GM19397 (cell line): ENCODE data around the gene NAP1L4.
"Not testable (repeated sequence)": the region's sequence is repeated elsewhere in the genome, so short reads cannot be mapped to it uniquely, and the experiment has no call there.

Source experiments
- ATAC-seq: cut with Tn5 transposase; IDR thresholded peaks from one replicate; pipeline ENCODE4 v1.9.1; 2021; ENCODE audit warnings: mild to moderate bottlenecking, moderate library complexity; ENCODE audit not compliant: unreplicated experiment

NAP1L4 gene

DNA sequence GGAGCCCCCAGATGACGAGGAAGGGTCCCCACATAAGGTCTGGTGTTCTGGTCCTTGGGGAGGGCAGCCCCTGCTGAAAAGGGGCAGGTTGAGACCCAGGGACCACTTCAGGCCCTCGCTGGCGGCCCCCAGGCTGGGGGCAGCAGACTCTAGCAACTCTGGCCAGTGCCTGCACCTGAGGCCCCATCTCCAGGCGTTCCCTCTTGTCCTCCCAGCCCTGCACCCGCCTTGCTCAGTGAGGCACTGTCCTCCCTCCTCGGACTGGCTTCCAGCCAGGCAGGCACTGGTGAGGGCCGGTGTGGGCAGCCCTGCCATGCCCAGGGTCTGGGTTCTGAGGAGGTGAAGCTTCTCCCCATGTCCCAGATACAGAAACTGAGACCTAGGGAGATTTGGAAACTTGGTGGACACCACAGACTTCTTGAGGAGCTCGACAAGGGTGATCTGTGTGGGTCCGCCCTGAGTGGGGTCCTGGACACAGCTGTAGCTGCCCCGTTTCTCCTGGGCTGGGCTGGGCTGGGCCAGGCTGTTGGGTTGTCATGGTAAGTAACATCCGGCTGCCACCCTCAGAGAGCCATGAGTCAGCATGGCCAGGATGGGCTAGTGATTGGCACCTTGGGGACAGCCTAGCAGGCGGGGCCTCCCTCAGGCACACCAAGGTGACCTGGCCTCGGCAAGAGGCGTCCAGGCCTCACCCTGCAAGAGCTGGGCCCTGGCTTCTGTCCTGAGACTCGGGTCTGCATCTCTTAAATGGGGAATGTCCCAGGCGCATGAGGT, 51.8 kb downstream of the NAP1L4 start:
- ATAC-seq = no peak

DNA sequence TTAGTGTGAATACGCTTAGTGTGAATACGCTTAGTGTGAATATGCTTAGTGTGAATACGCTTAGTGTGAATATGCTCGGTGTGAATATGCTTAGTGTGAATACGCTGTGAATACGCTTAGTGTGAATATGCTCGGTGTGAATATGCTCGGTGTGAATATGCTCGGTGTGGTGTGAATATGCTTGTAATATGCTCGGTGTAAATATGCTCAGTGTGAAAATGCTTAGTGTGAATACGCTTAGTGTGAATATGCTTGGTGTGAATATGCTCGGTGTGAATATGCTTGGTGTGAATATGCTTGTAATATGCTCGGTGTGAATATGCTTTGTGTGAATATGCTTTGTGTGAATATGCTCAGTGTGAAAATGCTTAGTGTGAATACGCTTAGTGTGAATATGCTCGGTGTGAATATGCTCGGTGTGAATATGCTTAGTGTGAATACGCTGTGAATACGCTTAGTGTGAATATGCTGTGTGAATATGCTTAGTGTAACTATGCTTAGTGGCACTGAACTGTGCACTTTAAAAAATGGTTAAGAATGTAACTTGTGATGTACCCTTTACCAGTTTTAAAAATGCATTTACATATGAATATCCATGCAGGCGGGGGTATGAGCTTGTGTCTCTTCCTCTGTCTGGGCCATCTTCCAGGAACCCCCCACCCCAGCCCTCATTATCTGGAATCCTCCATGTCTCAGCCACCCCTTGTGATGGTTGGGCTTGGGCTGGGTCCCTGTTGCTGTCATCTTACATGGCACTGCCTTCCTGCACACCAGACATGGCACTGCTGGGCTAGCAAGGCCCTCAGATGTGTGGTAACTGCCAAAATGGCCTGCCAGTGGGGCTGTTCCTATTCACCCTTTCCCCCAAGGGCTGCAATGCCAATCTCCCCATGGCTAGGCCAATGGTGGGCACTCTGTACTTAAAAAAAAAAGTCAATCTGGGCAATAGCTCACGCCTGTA, 53.4 kb downstream of the NAP1L4 start:
- not testable (repeated sequence) for ATAC-seq

DNA sequence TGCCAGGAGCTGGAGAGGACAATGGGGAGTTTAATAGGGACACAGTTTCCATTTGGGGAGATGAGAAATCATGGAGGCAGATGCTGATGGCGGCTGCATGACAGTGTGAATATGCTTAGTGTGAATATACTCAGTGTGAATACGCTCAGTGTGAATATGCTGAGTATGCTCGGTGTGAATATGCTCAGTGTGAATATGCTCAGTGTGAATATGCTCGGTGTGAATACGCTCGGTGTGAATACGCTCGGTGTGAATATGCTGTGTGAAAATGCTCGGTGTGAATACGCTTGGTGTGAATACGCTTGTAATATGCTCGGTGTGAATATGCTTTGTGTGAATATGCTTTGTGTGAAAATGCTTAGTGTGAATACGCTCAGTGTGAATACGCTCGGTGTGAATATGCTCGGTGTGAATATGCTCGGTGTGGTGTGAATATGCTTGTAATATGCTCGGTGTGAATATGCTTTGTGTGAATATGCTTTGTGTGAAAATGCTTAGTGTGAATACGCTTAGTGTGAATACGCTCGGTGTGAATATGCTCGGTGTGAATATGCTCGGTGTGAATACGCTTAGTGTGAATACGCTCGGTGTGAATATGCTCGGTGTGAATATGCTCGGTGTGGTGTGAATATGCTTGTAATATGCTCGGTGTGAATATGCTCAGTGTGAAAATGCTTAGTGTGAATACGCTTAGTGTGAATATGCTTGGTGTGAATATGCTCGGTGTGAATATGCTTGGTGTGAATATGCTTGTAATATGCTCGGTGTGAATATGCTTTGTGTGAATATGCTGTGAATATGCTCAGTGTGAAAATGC, 54.3 kb downstream of the NAP1L4 start:
- not testable (repeated sequence) for ATAC-seq

DNA sequence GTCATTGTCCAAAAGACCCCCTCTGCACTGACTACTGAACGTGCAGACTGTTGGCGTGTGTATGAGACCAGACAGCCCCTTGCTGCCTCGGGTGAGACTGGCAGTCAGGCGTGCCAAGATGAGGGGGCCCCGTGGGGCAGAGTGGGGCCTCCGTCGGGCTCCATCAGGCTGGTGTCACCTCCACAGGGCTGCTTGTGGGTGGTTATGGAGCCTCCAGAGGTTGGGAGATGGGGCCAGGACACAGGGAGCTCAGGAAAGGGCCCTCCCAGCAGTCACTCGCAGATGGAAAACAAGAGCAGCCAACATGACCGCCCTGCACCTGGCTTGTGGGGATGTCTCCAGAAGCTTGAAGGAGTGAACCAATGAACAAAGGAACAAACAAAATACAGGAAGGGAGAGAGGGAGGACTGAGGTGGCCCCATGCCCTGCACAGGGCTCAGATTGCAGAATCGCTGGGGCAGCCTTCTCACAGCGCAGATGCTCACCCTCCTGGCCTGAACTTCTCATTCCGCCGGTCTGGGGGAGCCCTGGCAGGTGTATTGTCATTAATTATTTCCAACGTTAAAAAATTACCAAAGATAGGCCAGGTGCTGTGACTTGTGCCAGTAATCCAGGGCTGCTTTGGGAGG, 57.4 kb downstream of the NAP1L4 start:
- ATAC-seq = no peak

DNA sequence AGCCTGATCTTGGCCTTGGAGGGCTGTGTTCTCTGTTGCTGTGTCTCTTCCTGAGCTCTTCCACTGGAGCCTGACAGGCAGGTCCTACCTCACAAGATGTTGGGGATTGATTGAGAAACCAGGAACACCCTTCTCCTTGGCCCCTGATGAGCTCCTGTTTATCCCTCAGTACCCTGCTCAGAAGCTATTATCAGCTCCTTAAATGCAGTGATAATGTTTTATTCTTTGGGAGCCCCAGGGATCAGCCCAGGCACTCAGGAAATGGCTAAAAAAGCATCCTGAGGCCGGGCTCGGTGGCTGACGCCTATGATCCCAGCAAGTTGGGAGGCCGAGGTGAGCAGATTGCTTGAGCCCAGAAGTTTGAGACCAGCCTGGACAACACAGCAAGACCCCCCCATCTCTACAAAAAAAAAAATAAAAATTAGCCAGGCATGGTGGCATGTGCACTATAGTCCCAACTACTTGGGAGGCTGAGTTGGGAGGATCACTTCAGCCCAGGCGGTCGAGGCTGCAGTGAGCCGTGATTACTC, 58.0 kb downstream of the NAP1L4 start:
- no peak for ATAC-seq

DNA sequence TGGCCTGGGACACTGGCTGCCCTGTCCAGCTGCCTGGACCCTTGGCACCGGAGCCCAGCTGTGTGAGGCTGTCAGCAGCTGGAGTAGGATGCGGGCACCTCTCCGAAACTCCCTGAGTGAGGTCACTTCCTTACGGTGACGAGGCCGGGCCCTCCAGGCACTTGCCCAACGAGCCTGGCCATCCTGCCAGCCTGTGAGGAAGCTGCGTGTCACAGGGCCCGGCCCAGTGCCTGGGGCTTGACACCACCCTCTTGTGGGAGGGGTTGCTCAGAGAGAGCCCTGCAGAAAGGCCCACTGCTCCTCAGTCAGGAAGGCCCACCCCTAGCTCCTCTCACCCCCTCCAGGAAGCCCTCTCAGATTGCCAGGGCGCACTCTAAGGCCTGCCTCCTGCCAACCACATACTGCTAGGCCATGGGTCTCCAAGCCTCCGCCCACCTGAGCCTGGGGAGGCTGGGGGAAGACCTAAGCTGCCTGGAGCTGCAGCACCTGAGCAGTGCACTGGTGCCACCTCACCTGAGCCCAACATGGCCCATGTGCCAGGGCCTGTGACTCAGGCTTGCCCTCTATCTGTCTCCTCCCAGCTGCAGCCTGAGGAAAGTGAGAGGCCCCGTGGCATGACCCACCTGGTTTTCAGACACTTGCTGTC, 58.6 kb downstream of the NAP1L4 start:
- ATAC-seq = no peak

DNA sequence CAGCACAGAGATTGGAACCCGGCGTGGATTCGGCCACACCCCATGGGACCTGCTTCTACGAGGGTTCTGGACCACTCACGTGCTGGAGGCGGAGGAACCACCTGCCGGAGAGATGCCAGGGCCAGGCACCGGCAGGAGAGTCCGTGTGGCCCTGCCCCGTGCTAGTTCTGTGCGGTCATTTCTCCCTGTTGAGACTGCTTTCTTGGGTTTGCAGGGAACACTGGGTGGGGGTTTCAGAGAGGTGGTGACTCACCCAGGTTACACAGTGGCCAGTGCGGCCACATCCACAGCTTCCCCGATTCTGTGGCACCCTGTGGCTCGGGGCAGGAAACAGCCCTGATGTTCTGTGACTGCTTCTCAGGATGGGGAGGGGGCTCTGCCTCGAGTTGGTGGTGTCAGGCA, 59.3 kb downstream of the NAP1L4 start:
- ATAC-seq = no peak

DNA sequence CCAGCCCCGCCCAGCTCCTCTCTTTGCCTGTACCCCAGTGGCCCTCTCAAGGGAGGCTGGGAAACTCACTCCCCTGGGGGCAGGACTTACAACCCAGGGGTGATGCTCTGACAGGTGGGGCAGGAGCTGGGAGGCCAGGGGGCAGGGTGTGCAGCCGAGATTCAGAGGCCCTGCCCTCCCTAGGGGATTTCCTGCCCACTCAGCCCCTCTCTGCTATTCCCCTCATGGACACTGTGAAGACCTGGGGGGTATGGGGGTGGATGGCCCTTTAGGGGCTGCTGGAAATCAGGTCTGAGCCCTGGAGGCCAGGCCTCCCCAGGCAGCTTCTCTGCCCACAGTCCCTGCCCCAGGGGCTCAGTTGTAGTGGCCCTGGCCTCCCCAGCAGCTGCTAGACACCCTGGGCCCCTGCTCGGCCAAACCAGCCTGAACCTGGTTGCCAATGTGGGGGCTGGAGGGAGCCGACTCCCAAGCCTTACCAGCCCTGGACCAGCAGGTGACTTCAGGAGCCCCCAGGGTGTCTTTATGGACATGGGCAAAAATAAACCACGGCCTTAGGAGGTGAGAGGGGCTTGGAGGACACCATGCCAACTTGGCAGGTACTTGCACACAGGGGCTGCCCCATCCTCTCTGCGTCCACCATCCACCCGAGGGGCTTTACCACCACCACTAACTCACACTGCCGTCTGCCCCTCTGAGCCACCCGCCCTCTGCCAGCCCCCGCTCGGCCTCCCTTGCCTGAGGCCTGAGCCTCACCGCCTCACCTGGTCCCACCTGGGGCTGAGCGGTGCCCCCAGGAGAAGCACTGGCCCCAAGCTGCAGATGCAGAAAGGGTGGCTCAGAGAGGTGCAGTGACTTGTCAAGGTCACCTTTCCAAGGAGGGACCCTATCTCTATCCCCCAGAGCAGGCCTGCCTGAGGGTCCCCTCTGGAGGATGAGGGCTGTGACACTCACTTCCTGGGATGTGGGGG, 60.1 kb downstream of the NAP1L4 start:
- ATAC-seq = no peak

DNA sequence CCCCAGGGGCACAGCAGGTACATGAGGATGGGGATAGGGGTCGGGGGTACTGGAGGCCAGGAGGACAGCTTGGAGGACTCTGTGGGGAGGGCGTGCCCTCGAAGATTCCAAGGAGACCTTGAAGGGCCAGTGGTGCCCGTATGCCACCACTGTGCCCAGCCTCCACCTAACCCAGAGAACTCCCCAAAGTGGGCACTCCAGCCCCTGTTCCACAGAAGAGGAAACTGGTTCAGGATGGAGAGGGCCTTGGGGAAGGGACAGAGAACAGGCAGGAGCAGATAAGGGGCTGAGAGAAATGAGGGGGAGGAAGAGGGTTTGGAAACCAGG, 60.7 kb downstream of the NAP1L4 start:
- no peak for ATAC-seq

DNA sequence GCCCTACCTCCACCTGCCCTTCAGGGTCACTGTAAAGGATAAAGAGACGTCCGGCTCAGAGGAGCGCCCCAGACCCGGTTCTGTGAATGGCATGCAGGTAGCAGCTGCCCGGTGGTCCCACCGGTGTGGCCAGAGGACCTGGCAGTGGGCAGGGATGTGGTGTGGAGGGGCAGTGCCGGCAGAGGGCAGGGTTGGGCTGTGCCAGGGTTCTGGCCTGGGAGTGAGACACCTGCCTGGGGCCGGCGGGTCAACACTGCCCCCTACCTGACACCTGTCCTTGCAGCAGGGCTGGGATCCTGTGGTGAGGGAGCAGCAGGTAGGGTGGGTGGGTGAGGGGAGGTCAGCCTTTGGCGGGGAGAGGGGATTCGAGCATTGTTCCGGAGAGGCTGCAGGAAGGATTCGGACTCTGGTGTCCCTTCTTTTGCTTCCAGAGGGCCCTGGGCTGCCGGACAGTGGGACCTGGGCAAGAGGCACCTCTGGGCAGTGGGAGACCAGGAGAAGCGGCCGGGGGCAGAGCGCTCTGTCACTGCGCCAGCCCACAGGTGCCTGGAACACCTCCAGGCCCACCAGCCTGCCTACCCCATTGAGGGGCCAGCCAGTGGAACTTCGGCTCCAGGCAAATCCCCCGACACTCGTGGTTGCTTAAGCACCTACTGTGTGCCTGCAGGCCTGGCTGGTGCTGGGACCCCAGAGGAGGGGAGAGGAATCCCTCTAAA, 61.3 kb downstream of the NAP1L4 start:
- no peak for ATAC-seq

DNA sequence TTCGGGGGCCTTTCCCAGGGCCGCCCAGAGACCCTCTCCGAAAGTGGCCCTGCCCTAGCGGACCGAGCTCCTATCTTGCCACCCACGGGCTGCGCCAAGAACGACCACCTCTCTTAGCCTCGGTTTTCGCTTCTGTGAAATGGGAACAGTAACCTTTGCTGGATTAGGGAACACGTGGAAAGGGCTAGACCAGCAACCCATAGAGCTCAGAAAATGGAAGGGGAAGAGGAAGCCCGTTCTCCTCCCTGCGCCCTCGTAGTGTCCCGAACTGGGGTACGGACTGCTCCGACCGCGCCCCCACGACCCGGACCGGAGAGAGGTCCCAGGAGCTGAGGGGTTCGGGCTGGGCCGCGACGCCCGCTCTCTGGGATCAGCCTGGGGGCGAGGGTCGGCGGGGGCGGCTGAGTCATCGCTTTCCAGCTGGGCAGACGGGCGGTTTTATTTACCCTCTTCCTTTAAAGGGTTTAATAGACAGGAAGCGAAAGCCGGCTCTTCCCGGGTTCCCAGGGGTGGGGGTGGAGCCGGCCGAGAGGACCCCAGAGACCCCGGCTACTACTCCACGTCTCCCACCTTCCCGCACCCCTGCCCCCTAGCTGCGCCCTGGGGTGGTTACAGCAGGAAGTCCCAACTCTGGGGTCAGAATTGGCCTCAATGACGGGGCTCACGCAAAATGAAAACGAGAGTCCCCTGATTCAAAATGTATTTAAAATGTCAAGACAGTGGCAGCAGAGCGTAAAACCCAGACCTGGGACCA, 62.0 kb downstream of the NAP1L4 start:
- ATAC-seq = no peak

DNA sequence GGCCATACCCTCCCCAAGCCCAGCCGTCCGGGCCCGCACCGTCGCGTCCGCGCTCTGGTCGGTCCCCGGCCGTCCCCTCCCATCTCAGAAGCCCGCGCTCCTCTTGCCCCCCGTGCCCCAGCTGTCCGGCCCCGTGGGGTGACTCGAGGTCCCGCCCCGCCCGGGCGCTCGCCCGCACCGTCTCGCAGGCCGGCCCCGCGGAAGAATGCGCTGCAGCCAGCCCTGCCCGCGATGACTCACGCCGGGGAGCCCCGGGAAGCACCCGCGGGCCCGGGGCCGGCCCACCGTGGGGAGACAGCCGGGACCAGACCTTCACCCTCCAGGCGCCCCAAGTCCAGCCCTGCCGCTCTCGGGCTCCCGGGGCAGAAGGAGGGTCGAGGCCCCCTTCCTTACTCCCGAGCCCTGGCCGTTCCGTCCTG, 62.6 kb downstream of the NAP1L4 start:
- no peak for ATAC-seq

DNA sequence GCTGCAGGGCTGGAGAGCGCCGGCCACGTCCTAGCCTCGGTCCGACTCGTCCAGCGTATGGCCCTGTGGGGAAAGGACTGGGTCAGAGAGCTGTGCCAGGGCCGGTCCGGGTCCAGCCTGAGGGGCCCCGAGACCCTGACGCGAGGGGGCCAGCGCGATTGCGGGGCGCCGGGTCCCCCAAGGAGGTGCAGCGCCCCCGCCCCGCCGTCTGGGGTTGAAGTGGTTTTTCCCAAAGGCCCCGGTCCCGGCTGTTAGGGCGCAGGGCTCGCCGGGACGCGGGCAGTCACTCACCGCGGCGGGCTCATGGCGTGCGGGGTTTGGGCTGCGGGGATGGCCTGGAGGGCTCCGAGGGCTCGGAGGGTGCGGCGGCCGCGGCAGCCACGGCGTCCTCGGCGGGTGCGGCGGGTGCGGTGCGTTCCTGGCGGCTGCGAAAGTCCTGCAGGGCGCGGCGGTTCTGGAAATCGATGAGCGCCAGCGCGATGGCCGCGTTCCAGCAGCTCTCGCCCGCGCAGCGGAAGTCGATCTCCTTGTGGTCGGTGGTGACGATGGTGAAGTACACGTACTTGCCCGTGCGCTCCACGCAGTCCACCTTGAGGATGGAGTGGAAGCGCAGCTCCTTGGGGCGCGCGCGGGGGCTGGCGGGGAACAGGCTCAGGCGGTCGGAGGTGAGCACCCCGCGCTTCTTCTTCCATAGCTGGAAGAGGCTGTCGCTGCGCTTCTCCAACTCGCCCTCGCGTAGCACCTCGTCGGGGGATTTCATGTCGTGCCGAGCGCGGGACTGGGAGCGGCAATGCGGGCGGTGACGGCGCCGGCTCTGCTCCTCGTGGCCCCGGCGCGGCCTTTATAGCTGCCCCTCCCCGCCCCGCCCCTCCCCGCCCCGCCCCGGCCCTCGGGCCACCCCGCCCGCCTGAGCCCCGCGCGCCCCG, 63.3 kb downstream of the NAP1L4 start, which contains the start of gene PHLDA2:
PHLDA2 (minus strand) TSS at position 816 of the 926 bp plus-strand sequence; CDS start at position 760, 56 bp downstream.
- ATAC-seq = no peak

DNA sequence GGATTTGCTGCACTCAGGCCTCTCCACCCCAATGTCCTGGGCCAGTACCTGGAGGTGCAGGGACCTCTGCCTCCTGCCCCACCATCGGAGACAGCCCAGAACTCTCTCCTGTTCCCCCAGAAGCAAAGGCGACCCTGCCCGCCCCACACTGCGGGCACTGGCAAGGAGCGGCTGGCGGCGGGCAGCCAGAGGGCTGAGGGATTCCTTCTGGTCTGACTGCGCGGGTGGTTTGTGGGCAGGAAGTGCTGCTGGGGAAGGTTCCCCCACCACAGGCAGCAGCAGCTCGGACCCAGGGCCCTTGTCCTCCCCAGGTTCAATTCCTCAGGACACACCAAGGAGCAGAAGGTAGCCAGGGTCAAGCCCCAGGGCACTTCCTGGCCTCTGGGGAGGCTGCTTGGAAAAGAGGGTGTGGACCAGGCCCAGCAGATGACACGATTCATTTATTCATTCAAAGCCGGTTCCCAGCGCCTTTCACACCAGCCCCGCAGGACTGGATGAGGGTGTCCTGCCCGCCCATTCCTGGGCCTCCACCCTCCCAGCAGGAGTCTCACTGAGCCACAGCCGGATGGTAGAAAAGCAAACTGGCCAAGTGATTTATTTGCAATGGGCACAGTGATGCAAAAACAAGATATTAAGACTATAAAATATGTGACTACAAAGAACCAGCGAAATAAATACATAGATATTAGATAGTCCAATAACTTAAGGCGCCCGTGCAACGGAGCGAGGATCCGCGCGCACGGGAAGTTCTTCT, 64.1 kb downstream of the NAP1L4 start:
- no peak for ATAC-seq

DNA sequence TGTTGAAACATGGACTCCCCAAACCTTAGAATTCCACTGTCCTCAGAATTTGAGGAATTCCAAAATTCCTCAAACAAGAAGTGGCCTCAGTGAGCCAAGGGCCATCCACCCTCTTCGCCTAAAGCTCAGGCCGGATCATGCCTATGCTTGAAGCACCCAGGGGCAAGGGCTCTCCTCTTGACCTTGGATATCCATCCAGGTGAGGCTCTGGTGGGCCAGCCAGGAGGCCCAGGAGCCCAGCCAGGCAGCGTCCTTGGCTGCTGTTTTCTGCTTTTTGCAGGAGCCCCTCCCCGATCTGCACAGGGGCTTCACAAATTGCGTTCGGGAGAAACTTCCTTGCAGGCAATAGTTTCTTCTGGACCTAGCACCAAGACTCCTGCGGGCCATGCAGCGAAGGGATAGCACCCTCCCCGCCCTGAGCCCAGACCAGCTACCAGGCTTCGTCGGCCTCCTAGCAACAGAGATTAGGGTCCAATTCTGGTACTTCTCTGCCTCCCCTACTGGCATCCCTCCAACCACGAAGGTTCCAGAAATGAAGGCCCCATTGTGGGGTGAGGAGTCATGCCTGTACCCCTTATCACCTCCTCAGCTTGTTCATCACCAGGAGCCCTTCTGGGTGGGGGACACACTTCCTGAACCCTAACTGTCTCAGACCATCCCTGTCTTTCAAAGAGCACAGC, 64.9 kb downstream of the NAP1L4 start:
- ATAC-seq = no peak
